ENCODE data around the gene DDB1. TPM values are rescaled to one million over a fixed set of nuclear protein-coding genes. Genes with fewer than 3 reads are reported as not detected.

DDB1 gene
- total RNA-seq, 1 experiment from 2014 or later = 297 TPM

DNA sequence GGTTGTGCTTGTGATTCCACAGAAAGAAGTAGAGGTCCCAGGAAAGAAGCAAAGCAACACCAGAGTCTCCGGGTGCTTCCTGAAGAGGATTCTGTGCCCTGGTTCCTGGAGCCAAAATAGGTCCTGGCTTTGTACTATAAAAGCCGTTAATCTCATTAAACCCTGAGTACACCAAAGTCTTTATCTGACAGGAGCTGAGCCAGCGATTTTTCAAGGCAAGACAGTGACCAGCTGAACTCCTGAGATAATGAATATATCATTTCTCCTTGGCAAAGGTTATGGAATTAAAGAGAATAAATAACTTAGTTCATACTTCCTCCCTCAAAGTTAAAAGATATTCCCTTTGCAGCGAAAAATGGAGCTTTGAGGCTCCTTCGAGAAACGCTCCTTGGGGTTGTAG lies 34.5 kb upstream of the DDB1 start:
- Mint-ChIP-seq H3K4me1 (peaks cover 6 to 14% of the 10 kb centered on the region in 2 experiments), H3K27me3 (ENCODE audit: low read depth) (no peaks in the 10 kb centered on the region), H3K9me3 (peaks cover 10 to 16% of the 10 kb centered on the region in 2 experiments), H3K4me3 (no peak overlapping the region), H3K36me3 (ENCODE audit: insufficient read depth in 1 of 3, low read depth in 3 of 3) (peaks cover 66 to 88% (median 78%) of the 10 kb centered on the region in 3 experiments), H3K27ac (no peak overlapping the region)
- no peak overlapping the region for H3K4me2 ChIP-seq (ENCODE audit: insufficient read depth, insufficient read length, low read length)
- H2BK15ac ChIP-seq (ENCODE audit: low read depth, low read length) = no peak overlapping the region
- H3T11ph ChIP-seq (ENCODE audit: low read length) = no peak overlapping the region
- H4K91ac ChIP-seq (ENCODE audit: insufficient read length, low read depth, low read length) = no peak overlapping the region
- no peak overlapping the region for H2BK12ac ChIP-seq (ENCODE audit: insufficient read length, low read depth, low read length)
- no peaks in the 10 kb centered on the region for H3K23me2 ChIP-seq (ENCODE audit: insufficient read length, low read depth, low read length, poor library complexity, severe bottlenecking)
- no peaks in the 10 kb centered on the region for H4K20me1 ChIP-seq (ENCODE audit: control insufficient read depth, insufficient read depth, insufficient read length)
- H3K14ac ChIP-seq (ENCODE audit: insufficient read depth, low read length) = no peak overlapping the region
- peaks cover 2% of the 10 kb centered on the region; the same call in 1 of the 2 replicates for H3K79me2 ChIP-seq (ENCODE audit: insufficient read depth, low read length)
- H3K9ac ChIP-seq (ENCODE audit: extremely low read depth, insufficient read length, low read length) = no peak overlapping the region
- no peaks in the 10 kb centered on the region for H3K27me3 ChIP-seq (ENCODE audit: insufficient read depth, low read length)
- H3K79me1 ChIP-seq (ENCODE audit: insufficient read depth, low read depth, low read length, poor library complexity, severe bottlenecking) = no peaks in the 10 kb centered on the region
- H3K27ac ChIP-seq (ENCODE audit: insufficient read length, low read depth, low read length) = no peak overlapping the region
- no peak for DNase-seq
- H3K4me1 ChIP-seq (ENCODE audit: insufficient read depth, low read length) = no peaks in the 10 kb centered on the region
- H2AFZ ChIP-seq (ENCODE audit: low read length) = no peak overlapping the region
- TF ChIP-seq, protein P1, sequence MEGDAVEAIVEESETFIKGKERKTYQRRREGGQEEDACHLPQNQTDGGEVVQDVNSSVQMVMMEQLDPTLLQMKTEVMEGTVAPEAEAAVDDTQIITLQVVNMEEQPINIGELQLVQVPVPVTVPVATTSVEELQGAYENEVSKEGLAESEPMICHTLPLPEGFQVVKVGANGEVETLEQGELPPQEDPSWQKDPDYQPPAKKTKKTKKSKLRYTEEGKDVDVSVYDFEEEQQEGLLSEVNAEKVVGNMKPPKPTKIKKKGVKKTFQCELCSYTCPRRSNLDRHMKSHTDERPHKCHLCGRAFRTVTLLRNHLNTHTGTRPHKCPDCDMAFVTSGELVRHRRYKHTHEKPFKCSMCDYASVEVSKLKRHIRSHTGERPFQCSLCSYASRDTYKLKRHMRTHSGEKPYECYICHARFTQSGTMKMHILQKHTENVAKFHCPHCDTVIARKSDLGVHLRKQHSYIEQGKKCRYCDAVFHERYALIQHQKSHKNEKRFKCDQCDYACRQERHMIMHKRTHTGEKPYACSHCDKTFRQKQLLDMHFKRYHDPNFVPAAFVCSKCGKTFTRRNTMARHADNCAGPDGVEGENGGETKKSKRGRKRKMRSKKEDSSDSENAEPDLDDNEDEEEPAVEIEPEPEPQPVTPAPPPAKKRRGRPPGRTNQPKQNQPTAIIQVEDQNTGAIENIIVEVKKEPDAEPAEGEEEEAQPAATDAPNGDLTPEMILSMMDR (conservative IDR thresholded peaks at IDR 0.05) = no peak
- no peak overlapping the region for H2BK120ac ChIP-seq (ENCODE audit: low read depth, low read length, poor library complexity, severe bottlenecking)
- H3K18ac ChIP-seq (ENCODE audit: insufficient read length, low read depth, low read length) = no peak overlapping the region
- no peak overlapping the region for H2BK20ac ChIP-seq (ENCODE audit: low read depth, low read length, poor library complexity, severe bottlenecking)
- no peaks in the 10 kb centered on the region for H3K9me3 ChIP-seq (ENCODE audit: control insufficient read depth, low read depth, low read length)
- H4K8ac ChIP-seq (replicated peaks; ENCODE audit: insufficient read length, low read depth, low read length) = no peak overlapping the region
- no peak overlapping the region for H4K5ac ChIP-seq (ENCODE audit: insufficient read length, low read depth, low read length)
- H3K56ac ChIP-seq (ENCODE audit: insufficient read length, low read depth, low read length) = no peak overlapping the region
- WGBS (ENCODE audit: extremely low coverage, insufficient read length, low lambda C conversion rate) = no CpG with 5 or more reads among the region's 6 CpGs
- no peak overlapping the region for H3K23ac ChIP-seq (ENCODE audit: insufficient read length, low read depth, low read length)
- no peak overlapping the region for H2BK5ac ChIP-seq (ENCODE audit: insufficient read length, low read length)
- no peak overlapping the region for H2AK5ac ChIP-seq (ENCODE audit: insufficient read length, low read length)
- no peak overlapping the region for H3K4ac ChIP-seq (ENCODE audit: low read depth, low read length)
